GM12878 (cell line): ENCODE measurements around the gene LRRC23. TPM values are rescaled to one million over a fixed set of nuclear protein-coding genes. Genes with fewer than 3 reads are reported as not detected.

Experiments
- BCL11A ChIP-seq: IDR thresholded peaks from 2 replicates; pipeline ENCODE4 v1.6.1; 2011; ENCODE audit warnings: low read depth, low read length
- HDGF ChIP-seq: fragments of 450-650 bp; IDR thresholded peaks from 2 replicates; pipeline ENCODE4 v1.6.1; 2016; ENCODE audit warnings: antibody characterized with exemption
- JUND ChIP-seq: IDR thresholded peaks from 2 replicates; pipeline ENCODE4 v1.6.1; 2012; ENCODE audit warnings: low read depth, mild to moderate bottlenecking, low read length, improper control_type of control experiment, moderate library complexity
- RCOR1 ChIP-seq: conservative IDR thresholded peaks from 2 replicates; pipeline ENCODE4 v1.6.1; 2012; ENCODE audit warnings: low read depth, low read length, improper control_type of control experiment
- SMAD5 ChIP-seq: IDR thresholded peaks from 2 replicates; pipeline ENCODE4 v1.6.1; 2016; ENCODE audit warnings: antibody characterized with exemption, low read depth
- TCF3 ChIP-seq: IDR thresholded peaks from 2 replicates; pipeline ENCODE4 v1.6.1; 2012; ENCODE audit warnings: low read depth, mild to moderate bottlenecking, low read length, borderline replicate concordance; ENCODE audit not compliant: insufficient read depth
- YY1 ChIP-seq: IDR thresholded peaks from 2 replicates; pipeline ENCODE4 v1.6.1; 2011; ENCODE audit warnings: low read depth, mild to moderate bottlenecking, low read length
- polyA plus RNA-seq, 11 experiments: library from polyadenylated mRNA; depleted of rRNA in 4 of 11; unstranded in 6 of 11; stranded (reverse) in 5 of 11; fragments of >200 nt; fragmentation: Nextera tagmentation in 4 of 11; fragmentation: Illumina TruSeq in 1 of 11; extraction: Ambion mirVana in 4 of 11; extraction: Trizol in 1 of 11; gene quantifications; 1 replicate in 1 of 11; 2 replicates in 10 of 11; pipeline versions ENCODE4 v1.2.1 to v1.2.3, GENCODE V29; 2011 to 2016; ENCODE audit warnings: inconsistent platforms in 2 of 11, missing spikeins in 2 of 11, low read depth in 1 of 11
- total RNA-seq, 4 experiments: library from RNA; depleted of rRNA in 3 of 4; stranded (reverse); fragments of >200 nt in 3 of 4; fragmentation: Illumina TruSeq in 1 of 4; extraction: Trizol in 1 of 4; gene quantifications; 2 replicates each; pipeline versions ENCODE4 v1.2.1 to v1.2.3, GENCODE V29; 2013 to 2021
- TF ChIP-seq, protein P1 (sequence below): fragments of 450-650 bp; IDR thresholded peaks from 2 replicates; pipeline ENCODE4 v1.6.1; 2016; ENCODE audit warnings: mild to moderate bottlenecking, moderate library complexity, borderline replicate concordance
- TF ChIP-seq, protein P2 (sequence below): IDR thresholded peaks from 2 replicates; pipeline ENCODE4 v1.6.1; 2011; ENCODE audit warnings: mild to moderate bottlenecking, low read depth, low read length, moderate library complexity; ENCODE audit not compliant: insufficient replicate concordance
- TF ChIP-seq, protein P3 (sequence below): IDR thresholded peaks from 2 replicates; pipeline ENCODE4 v1.6.1; 2011; ENCODE audit warnings: low read depth, mild to moderate bottlenecking, low read length, moderate library complexity, borderline replicate concordance; ENCODE audit errors: extremely low read depth
- TF ChIP-seq, protein P4 (sequence below): IDR thresholded peaks from 2 replicates; pipeline ENCODE4 v1.6.1; 2012; ENCODE audit warnings: low read depth, low read length, improper control_type of control experiment
- TF ChIP-seq, protein P5 (sequence below), 3 experiments: IDR thresholded peaks in 2 of 3; conservative IDR thresholded peaks in 1 of 3; 2 replicates each; pipeline ENCODE4 v1.5.1; 2011; ENCODE audit warnings: low read depth in 3 of 3, low read length in 3 of 3, mild to moderate bottlenecking in 3 of 3, control low read depth in 2 of 3, moderate library complexity in 2 of 3, inconsistent platforms in 1 of 3, mixed read lengths in 1 of 3; ENCODE audit not compliant: control insufficient read depth in 2 of 3, insufficient read depth in 1 of 3; ENCODE audit errors: extremely low read depth in 1 of 3
- TF ChIP-seq, protein P6 (sequence below): fragments of 450-650 bp; IDR thresholded peaks from 2 replicates; pipeline ENCODE4 v1.6.1; 2017; ENCODE audit warnings: mild to moderate bottlenecking, moderate library complexity

The LRRC23 gene
- total and polyA plus RNA-seq, 10 of the 15 experiments (the other 5 are each of a cell fraction or from before 2014, with no cell fraction given), result 1.4 to 6.9 (median 3.4) TPM

DNA sequence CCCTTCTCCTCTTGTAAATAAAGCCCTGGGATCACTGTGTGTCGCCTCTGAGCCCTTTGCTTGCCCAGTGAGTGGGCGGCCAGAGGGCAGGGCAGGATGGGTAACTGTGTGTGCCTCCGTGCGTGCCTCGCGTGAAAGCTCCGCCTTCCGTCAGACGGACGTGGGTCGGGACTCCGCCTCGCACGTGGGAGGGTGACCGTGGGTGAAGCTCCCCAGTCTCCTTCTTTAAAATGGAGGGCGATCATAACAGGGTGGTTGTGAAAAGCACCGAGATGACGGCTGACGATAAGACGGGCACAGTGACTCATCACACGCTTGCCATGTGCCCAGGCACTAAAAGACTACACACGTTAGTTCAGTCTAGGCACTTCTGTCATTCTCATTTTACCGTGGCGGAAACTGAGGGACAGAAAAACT lies 56.7 kb downstream of the LRRC23 start (continued):
- TF ChIP-seq, protein P1, sequence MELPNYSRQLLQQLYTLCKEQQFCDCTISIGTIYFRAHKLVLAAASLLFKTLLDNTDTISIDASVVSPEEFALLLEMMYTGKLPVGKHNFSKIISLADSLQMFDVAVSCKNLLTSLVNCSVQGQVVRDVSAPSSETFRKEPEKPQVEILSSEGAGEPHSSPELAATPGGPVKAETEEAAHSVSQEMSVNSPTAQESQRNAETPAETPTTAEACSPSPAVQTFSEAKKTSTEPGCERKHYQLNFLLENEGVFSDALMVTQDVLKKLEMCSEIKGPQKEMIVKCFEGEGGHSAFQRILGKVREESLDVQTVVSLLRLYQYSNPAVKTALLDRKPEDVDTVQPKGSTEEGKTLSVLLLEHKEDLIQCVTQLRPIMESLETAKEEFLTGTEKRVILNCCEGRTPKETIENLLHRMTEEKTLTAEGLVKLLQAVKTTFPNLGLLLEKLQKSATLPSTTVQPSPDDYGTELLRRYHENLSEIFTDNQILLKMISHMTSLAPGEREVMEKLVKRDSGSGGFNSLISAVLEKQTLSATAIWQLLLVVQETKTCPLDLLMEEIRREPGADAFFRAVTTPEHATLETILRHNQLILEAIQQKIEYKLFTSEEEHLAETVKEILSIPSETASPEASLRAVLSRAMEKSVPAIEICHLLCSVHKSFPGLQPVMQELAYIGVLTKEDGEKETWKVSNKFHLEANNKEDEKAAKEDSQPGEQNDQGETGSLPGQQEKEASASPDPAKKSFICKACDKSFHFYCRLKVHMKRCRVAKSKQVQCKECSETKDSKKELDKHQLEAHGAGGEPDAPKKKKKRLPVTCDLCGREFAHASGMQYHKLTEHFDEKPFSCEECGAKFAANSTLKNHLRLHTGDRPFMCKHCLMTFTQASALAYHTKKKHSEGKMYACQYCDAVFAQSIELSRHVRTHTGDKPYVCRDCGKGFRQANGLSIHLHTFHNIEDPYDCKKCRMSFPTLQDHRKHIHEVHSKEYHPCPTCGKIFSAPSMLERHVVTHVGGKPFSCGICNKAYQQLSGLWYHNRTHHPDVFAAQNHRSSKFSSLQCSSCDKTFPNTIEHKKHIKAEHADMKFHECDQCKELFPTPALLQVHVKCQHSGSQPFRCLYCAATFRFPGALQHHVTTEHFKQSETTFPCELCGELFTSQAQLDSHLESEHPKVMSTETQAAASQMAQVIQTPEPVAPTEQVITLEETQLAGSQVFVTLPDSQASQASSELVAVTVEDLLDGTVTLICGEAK, result no peak
- TF ChIP-seq SMAD5 (peak; percentile 25; the same call in 1 of the 2 replicates), RCOR1 (no peak), BCL11A (peak; percentile 39; the same call in 1 of the 2 replicates), TCF3 (no peak), YY1 (peak; percentile 82), HDGF (no peak; the same call in 1 of the 2 replicates), JUND (no peak)
- TF ChIP-seq, protein P2, sequence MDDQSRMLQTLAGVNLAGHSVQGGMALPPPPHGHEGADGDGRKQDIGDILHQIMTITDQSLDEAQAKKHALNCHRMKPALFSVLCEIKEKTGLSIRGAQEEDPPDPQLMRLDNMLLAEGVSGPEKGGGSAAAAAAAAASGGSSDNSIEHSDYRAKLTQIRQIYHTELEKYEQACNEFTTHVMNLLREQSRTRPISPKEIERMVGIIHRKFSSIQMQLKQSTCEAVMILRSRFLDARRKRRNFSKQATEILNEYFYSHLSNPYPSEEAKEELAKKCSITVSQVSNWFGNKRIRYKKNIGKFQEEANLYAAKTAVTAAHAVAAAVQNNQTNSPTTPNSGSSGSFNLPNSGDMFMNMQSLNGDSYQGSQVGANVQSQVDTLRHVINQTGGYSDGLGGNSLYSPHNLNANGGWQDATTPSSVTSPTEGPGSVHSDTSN, result no peak
- TF ChIP-seq, protein P3, sequence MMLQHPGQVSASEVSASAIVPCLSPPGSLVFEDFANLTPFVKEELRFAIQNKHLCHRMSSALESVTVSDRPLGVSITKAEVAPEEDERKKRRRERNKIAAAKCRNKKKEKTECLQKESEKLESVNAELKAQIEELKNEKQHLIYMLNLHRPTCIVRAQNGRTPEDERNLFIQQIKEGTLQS, result no peak
- TF ChIP-seq, protein P4, sequence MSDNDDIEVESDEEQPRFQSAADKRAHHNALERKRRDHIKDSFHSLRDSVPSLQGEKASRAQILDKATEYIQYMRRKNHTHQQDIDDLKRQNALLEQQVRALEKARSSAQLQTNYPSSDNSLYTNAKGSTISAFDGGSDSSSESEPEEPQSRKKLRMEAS, result peak; percentile 78
- TF ChIP-seq, protein P5, sequence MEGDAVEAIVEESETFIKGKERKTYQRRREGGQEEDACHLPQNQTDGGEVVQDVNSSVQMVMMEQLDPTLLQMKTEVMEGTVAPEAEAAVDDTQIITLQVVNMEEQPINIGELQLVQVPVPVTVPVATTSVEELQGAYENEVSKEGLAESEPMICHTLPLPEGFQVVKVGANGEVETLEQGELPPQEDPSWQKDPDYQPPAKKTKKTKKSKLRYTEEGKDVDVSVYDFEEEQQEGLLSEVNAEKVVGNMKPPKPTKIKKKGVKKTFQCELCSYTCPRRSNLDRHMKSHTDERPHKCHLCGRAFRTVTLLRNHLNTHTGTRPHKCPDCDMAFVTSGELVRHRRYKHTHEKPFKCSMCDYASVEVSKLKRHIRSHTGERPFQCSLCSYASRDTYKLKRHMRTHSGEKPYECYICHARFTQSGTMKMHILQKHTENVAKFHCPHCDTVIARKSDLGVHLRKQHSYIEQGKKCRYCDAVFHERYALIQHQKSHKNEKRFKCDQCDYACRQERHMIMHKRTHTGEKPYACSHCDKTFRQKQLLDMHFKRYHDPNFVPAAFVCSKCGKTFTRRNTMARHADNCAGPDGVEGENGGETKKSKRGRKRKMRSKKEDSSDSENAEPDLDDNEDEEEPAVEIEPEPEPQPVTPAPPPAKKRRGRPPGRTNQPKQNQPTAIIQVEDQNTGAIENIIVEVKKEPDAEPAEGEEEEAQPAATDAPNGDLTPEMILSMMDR (IDR thresholded peaks at IDR 0.05 in 2 of 3, conservative IDR thresholded peaks at IDR 0.05 in 1 of 3; ENCODE audit: control insufficient read depth in 2 of 3, extremely low read depth in 1 of 3, insufficient read depth in 1 of 3, low read depth in 3 of 3, low read length in 3 of 3), result no peak
- TF ChIP-seq, protein P6, sequence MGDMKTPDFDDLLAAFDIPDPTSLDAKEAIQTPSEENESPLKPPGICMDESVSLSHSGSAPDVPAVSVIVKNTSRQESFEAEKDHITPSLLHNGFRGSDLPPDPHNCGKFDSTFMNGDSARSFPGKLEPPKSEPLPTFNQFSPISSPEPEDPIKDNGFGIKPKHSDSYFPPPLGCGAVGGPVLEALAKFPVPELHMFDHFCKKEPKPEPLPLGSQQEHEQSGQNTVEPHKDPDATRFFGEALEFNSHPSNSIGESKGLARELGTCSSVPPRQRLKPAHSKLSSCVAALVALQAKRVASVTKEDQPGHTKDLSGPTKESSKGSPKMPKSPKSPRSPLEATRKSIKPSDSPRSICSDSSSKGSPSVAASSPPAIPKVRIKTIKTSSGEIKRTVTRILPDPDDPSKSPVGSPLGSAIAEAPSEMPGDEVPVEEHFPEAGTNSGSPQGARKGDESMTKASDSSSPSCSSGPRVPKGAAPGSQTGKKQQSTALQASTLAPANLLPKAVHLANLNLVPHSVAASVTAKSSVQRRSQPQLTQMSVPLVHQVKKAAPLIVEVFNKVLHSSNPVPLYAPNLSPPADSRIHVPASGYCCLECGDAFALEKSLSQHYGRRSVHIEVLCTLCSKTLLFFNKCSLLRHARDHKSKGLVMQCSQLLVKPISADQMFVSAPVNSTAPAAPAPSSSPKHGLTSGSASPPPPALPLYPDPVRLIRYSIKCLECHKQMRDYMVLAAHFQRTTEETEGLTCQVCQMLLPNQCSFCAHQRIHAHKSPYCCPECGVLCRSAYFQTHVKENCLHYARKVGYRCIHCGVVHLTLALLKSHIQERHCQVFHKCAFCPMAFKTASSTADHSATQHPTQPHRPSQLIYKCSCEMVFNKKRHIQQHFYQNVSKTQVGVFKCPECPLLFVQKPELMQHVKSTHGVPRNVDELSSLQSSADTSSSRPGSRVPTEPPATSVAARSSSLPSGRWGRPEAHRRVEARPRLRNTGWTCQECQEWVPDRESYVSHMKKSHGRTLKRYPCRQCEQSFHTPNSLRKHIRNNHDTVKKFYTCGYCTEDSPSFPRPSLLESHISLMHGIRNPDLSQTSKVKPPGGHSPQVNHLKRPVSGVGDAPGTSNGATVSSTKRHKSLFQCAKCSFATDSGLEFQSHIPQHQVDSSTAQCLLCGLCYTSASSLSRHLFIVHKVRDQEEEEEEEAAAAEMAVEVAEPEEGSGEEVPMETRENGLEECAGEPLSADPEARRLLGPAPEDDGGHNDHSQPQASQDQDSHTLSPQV, result peak; percentile 6; the same call in 1 of the 2 replicates
